ENCODE results near the gene TTC7B. TPM values are rescaled to one million over a fixed set of nuclear protein-coding genes. Genes with fewer than 3 reads are reported as not detected.
A peak's percentile ranks its signal among the peaks of the same experiment; 100 is the strongest.

Gene TTC7B
- total and polyA plus RNA-seq, 2 donors (not counting 1 experiment from before 2014, with no cell fraction given): 18.8 to 37.5 TPM

- Histone ChIP-seq H3K9me3 (ENCODE audit: control insufficient read depth, insufficient read depth, low read depth, low read length) (no peaks in the 10 kb centered on the region), H3K4me3 (replicated peaks in 1 of 4; ENCODE audit: control extremely low read depth in 1 of 4, insufficient read depth in 1 of 4, low read depth in 3 of 4, low read length in 4 of 4) (no peak overlapping the region), H3K79me2 (ENCODE audit: control insufficient read depth, insufficient read depth, low read length) (no peaks in the 10 kb centered on the region), H2AFZ (ENCODE audit: low read length) (no peak overlapping the region), H4K20me1 (ENCODE audit: control insufficient read depth, extremely low read depth, insufficient read depth, low read length) (no peaks in the 10 kb centered on the region), H3K4me1 (ENCODE audit: control insufficient read depth, extremely low read depth, insufficient read depth, low read length) (peaks cover 2% of the 10 kb centered on the region), H3K4me2 (ENCODE audit: extremely low read depth, insufficient read depth, low read length) (no peak overlapping the region), H3K27me3 (ENCODE audit: control insufficient read depth, insufficient read depth, low read length) (no peaks in the 10 kb centered on the region), H3K36me3 (ENCODE audit: control insufficient read depth, insufficient read depth, low read length) (no peaks in the 10 kb centered on the region), H3K9ac (ENCODE audit: insufficient read depth, low read length) (no peak overlapping the region), H3K27ac (ENCODE audit: insufficient read depth, low read length) (no peak overlapping the region)
- TF ChIP-seq EZH2 (IDR thresholded peaks at IDR 0.05; ENCODE audit: low read length, missing control alignments): no peak
- TF ChIP-seq, protein P1, sequence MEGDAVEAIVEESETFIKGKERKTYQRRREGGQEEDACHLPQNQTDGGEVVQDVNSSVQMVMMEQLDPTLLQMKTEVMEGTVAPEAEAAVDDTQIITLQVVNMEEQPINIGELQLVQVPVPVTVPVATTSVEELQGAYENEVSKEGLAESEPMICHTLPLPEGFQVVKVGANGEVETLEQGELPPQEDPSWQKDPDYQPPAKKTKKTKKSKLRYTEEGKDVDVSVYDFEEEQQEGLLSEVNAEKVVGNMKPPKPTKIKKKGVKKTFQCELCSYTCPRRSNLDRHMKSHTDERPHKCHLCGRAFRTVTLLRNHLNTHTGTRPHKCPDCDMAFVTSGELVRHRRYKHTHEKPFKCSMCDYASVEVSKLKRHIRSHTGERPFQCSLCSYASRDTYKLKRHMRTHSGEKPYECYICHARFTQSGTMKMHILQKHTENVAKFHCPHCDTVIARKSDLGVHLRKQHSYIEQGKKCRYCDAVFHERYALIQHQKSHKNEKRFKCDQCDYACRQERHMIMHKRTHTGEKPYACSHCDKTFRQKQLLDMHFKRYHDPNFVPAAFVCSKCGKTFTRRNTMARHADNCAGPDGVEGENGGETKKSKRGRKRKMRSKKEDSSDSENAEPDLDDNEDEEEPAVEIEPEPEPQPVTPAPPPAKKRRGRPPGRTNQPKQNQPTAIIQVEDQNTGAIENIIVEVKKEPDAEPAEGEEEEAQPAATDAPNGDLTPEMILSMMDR (conservative IDR thresholded peaks at IDR 0.05 in 1 of 2, IDR thresholded peaks at IDR 0.05 in 1 of 2; ENCODE audit: low read depth in 1 of 2, low read length in 2 of 2): no peak
- no peak for DNase-seq (ENCODE audit: low read depth in 2 of 2)
Measured at GRCh38 chr14:90490720-90491050, 325.5 kb downstream of the TTC7B start.

DNA sequence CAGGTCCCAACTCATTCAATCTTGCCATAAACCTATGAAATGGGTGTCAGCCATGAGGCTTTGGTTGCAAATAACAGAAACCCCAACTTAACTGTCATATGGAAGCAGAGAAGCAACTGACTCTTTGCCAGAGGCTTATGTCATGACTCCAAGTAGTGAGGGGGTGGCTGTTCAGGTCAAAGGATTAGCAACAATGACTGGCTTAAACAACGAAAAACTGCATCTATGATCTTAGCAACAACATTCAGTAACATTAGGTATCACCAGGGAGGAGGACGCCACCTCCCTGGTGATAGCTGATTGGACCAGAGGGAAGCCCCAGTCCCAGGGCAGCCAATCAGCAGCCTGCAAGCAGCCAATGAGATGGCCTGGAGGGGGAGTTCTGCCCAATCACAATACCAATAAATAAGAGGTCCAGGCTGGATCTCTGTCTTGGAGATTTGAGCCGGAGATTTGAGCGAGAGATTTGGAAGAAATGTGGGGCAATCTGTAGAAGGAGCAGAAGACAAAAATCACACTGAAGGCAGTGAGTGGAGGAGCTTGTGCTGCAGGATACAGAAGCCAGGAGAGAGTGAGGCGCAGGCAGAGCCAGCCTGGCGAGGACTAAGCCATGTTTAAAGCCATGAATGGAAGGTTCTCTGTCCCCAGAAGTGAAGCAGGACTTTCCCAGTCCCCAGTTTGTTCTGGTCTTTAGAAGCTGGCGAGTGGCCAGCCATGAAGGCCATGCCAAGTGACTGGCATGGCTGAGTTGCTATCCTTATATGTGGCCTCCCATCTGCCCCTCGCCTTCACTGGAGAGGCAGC, 326.1 kb downstream of the TTC7B start:
- Histone ChIP-seq H3K27me3 (ENCODE audit: control insufficient read depth, insufficient read depth, low read length) (no peaks in the 10 kb centered on the region), H3K27ac (ENCODE audit: insufficient read depth, low read length) (no peak overlapping the region), H3K4me3 (replicated peaks in 1 of 4; ENCODE audit: control extremely low read depth in 1 of 4, insufficient read depth in 1 of 4, low read depth in 3 of 4, low read length in 4 of 4) (no peak overlapping the region), H3K9me3 (ENCODE audit: control insufficient read depth, insufficient read depth, low read depth, low read length) (no peaks in the 10 kb centered on the region), H3K9ac (ENCODE audit: insufficient read depth, low read length) (no peak overlapping the region), H4K20me1 (ENCODE audit: control insufficient read depth, extremely low read depth, insufficient read depth, low read length) (no peaks in the 10 kb centered on the region), H3K4me1 (ENCODE audit: control insufficient read depth, extremely low read depth, insufficient read depth, low read length) (peaks cover 2% of the 10 kb centered on the region), H3K36me3 (ENCODE audit: control insufficient read depth, insufficient read depth, low read length) (no peaks in the 10 kb centered on the region), H3K4me2 (ENCODE audit: extremely low read depth, insufficient read depth, low read length) (no peak overlapping the region), H3K79me2 (ENCODE audit: control insufficient read depth, insufficient read depth, low read length) (no peaks in the 10 kb centered on the region), H2AFZ (ENCODE audit: low read length) (no peak overlapping the region)
- TF ChIP-seq, protein P1 (conservative IDR thresholded peaks at IDR 0.05 in 1 of 2, IDR thresholded peaks at IDR 0.05 in 1 of 2; ENCODE audit: low read depth in 1 of 2, low read length in 2 of 2): no peak
- no peak for TF ChIP-seq EZH2 (IDR thresholded peaks at IDR 0.05; ENCODE audit: low read length, missing control alignments)
- peak in 1 of 2 donors; percentile 24 for DNase-seq (ENCODE audit: low read depth in 2 of 2)

GRCh38 chr14:90489306-90489705, 326.9 kb downstream of the TTC7B start:
- H3K9me3 ChIP-seq (ENCODE audit: control insufficient read depth, insufficient read depth, low read depth, low read length): no peaks in the 10 kb centered on the region
- H3K27me3 ChIP-seq (ENCODE audit: control insufficient read depth, insufficient read depth, low read length): no peaks in the 10 kb centered on the region
- no peak overlapping the region for H3K27ac ChIP-seq (ENCODE audit: insufficient read depth, low read length)
- H3K4me1 ChIP-seq (ENCODE audit: control insufficient read depth, extremely low read depth, insufficient read depth, low read length): peaks cover 2% of the 10 kb centered on the region
- H3K36me3 ChIP-seq (ENCODE audit: control insufficient read depth, insufficient read depth, low read length): no peaks in the 10 kb centered on the region
- TF ChIP-seq EZH2 (IDR thresholded peaks at IDR 0.05; ENCODE audit: low read length, missing control alignments): no peak
- TF ChIP-seq, protein P1 (conservative IDR thresholded peaks at IDR 0.05 in 1 of 2, IDR thresholded peaks at IDR 0.05 in 1 of 2; ENCODE audit: low read depth in 1 of 2, low read length in 2 of 2): no peak
- H4K20me1 ChIP-seq (ENCODE audit: control insufficient read depth, extremely low read depth, insufficient read depth, low read length): no peaks in the 10 kb centered on the region
- no peak overlapping the region for H2AFZ ChIP-seq (ENCODE audit: low read length)
- no peak for DNase-seq (ENCODE audit: low read depth in 2 of 2)
- H3K79me2 ChIP-seq (ENCODE audit: control insufficient read depth, insufficient read depth, low read length): no peaks in the 10 kb centered on the region
- no peak overlapping the region for H3K4me2 ChIP-seq (ENCODE audit: extremely low read depth, insufficient read depth, low read length)
- no peak overlapping the region for H3K9ac ChIP-seq (ENCODE audit: insufficient read depth, low read length)
- no peak overlapping the region for H3K4me3 ChIP-seq (replicated peaks in 1 of 4; ENCODE audit: control extremely low read depth in 1 of 4, insufficient read depth in 1 of 4, low read depth in 3 of 4, low read length in 4 of 4)

Measured in fibroblast of lung (primary cell).